NCI-H82 treated with DMSO at 0.1 percent for 48 hours (cell line): ENCODE data around the gene ZNF280B.

Experiments used
- DNase-seq: peaks from one replicate; lab custom pipeline; 2025; ENCODE audit not compliant: unreplicated experiment; lab: John Stamatoyannopoulos, UW

Gene ZNF280B, protein sequence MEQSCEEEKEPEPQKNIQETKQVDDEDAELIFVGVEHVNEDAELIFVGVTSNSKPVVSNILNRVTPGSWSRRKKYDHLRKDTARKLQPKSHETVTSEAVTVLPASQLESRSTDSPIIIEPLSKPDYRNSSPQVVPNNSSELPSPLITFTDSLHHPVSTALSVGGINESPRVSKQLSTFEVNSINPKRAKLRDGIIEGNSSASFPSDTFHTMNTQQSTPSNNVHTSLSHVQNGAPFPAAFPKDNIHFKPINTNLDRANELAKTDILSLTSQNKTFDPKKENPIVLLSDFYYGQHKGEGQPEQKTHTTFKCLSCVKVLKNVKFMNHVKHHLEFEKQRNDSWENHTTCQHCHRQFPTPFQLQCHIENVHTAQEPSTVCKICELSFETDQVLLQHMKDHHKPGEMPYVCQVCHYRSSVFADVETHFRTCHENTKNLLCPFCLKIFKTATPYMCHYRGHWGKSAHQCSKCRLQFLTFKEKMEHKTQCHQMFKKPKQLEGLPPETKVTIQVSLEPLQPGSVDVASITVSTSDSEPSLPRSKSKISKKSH

DNA sequence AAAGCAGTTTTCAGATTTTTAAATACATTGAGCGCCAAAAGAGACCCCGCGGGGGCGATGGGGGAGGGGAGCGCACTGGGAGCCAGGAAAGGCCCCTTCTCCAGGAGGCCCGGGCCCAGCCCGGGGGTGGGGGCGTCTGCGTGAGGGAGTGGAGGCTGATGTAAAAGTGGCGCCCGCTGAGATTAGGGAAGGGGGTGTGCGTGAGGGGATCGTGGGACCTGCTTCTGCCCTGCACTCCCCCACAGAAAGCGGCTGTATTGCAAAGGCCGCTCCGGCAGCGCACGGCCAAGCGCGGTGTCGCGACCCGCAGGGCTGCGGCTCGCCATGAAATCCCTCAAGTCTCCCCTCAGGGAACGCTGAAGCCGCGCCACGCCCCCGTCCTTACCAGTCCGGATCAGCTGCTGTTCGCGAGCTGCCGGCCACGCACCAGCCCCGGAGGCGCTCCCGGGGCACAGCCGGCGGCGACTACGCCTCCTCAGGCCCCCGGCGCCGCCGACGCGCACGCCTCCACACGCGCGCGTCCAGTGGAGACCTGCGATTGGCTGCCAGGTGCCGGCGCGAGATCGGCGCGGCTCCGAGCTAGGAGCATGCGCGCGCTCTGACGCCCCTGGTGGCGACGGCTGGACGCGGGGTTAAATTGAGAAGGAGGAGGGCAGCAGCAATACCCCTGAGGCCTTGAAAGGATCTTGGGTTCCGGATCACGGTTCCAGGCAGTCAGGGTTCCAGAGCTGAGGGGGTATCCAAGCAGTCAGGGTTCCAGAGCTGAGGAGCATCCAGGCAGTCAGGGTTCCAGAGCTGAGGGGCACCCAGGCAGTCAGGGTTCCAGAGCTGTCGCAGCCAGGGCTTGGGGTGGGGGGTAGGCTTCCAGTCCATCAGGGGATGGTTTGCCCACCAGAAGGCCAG is at the start of gene ZNF280B:
TSS of gene ZNF280B (minus strand) at position 469 of the 903 bp plus-strand sequence. CDS start 19,344 bp downstream, outside the sequence.
- peak; percentile 49 for DNase-seq

DNA sequence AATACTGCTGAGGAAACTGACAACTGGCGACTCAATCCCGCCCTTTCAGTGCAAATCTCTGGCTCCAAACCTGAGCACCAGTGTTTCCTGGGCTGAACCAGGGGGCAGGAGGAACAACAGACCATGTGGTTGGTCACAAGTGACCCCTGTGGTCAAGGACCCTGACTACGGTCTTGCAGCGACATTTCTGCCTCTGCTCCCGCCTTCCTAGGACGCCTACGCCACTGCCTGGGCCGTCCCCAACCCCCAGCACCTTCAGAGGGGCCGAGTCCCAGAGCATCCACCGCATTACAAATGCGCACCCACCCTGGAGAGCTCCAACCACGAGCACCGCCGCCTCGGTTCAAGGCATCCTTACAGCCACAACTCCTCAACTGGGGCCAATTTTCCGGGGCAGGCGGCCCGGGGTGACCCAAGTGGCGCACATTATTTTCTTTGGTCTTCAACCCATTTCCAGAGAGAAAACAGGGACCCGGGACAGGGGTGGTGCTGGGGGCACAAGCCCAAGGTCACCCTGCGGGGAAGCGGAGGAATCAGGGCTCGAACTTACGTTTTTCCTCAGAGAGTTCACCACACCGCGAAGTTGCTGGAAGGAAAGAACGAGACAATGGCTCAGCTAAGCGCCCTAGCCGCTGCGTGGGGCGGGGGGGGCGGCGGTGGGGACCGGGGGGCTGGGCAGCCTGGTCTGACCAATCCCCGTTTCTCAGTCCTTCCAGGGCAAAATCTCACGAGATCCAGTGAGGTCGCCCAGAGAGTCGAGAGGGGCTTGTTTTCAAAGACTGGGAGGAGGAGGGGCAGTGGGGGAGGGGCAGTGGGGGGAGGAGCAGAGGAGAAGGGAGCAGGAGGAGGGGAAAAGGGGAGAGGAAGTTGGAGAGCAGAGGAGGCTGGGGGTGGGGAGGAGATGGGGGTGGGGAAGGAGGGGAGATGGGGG is 48.7 kb upstream of the ZNF280B start:
- peak; percentile 66 for DNase-seq

GRCh38 chr22:22556578-22556977 is 48.0 kb upstream of the ZNF280B start:
- no peak for DNase-seq

- DNase-seq: no peak
These were observed 47.1 kb upstream of the ZNF280B start for GRCh38 chr22:22555596-22555995.

DNA sequence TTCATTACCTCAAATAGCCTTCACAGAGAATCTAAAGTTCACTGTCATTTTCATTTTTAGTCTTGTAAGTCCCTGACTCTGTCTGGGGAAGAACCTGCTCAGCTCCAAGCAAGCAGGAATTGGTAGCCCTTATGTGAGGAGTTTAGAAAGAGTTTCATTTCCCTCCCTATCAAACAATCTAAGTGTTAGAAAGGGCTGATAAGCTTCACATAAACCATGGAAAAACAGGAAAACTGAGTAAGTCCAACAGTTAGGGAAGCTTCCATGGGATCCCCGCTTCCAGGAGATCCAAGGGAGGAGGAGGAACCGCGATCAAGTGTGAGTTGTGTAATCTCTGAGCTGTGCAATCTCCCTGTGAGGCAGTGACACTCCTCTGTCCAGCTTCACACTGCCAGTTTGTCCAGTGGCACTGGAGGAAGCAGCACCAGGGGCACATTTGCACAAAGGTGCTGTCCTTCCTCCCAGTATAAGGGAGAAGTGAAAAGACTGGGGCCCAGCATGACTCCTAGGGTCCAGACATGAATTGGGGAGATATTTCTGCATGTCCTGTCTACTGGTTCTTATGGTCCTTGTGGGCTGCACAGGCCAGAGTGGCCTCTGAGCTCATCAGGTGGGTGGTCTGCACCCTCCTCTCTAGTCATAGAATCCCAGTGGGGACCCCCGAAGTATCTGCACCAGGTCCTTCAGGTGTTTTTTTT is 46.2 kb upstream of the ZNF280B start:
- DNase-seq: no peak

GRCh38 chr22:22553735-22554586 is 45.4 kb upstream of the ZNF280B start:
- peak; percentile 32 for DNase-seq

DNA sequence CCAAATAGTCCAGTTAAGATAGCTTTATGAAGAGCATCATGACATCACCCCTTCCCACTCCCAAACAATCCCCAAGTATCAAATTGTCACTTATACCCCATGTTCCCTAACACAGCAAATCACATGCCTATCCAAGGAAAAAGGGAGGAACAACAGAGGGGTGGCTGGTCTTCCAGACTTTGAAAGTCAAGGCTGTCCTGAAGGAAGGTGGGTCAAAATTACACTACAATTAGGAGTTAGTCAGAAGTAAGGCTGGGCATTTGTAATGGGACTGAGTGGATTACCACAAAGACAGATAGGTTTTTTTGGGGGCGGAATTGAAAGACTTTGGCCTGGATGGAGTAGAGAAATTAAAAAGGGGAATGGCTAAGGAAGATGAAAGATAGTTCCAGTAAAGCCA is 44.6 kb upstream of the ZNF280B start:
- DNase-seq: no peak

GRCh38 chr22:22552630-22553029 is 44.1 kb upstream of the ZNF280B start:
- DNase-seq: peak; percentile 50

- DNase-seq: no peak
These were observed 42.4 kb upstream of the ZNF280B start for GRCh38 chr22:22550789-22551434.

GRCh38 chr22:22548910-22549309 is 40.4 kb upstream of the ZNF280B start:
- DNase-seq: no peak

DNA sequence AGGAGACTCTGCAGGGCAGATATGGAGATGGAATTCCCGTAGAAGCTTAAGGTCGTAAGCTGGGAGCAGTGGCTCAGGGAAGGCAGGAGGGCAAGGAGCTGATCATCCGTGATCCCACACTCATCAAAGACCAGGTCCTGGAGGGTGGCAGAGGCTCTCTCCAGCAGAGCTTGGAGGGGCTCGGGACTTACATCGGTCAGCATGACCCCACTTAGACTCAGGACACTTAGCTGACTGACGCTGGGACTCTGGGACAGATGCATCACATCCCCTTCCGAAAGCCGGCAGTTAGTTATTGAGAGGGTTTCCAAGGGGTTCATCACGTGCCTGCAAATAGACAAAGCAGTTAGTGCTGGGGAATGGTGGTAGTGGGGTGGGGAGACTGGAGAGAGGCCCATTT is 39.8 kb upstream of the ZNF280B start:
- no peak for DNase-seq

DNA sequence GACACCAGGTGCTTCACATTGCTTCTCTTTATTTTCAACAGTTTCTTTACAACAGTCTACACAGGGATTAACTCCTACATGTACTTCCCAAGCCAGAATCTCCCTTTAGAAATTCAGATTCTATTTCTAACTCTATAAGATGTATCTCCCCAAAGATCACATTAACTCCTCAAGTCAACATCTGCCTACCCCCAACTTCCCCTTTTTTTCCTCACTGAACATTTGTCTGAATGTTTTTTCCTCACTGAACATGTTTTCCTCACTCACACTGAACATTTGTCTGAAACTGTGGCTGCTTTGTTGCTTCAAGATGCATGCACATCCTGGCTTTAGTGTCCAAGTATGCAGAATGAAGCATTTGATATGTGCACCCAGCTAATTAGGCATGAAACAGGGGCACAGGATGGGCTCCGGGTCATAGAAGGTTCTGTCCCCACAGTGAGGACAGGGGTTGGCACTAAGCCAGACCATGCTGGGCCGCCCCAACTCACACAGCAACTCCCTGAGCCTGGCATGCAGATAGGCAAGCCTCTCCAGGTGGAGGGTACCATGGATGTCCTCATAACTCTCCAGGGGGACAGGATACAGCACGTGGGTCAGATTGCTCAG is 39.3 kb upstream of the ZNF280B start:
- DNase-seq: no peak

- DNase-seq: no peak
These were observed 38.7 kb upstream of the ZNF280B start for GRCh38 chr22:22547226-22547625.

DNA sequence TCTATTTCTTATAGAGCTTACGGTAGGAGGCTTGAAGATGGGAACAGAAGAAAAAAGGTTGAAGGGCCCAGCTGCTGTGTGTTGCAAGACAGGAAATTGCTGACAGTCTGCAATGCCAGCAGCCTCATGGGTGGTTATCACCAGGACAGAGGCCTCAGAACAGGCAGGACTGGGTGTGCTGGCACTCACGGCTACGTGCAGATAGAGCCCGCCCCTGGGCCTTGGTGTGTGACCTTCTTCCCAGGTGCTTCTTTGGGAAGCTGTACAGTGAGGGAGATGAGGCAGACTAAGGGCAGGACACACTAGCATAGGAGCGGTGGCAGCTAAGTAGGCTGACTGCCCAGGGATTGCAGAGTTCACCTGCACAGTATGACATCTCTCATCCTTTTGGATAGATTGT is 37.9 kb upstream of the ZNF280B start:
- DNase-seq: no peak

- DNase-seq: no peak
These were observed 36.5 kb upstream of the ZNF280B start for GRCh38 chr22:22545084-22545483.

- no peak for DNase-seq
These were observed 29.9 kb upstream of the ZNF280B start for GRCh38 chr22:22538226-22538989.

DNA sequence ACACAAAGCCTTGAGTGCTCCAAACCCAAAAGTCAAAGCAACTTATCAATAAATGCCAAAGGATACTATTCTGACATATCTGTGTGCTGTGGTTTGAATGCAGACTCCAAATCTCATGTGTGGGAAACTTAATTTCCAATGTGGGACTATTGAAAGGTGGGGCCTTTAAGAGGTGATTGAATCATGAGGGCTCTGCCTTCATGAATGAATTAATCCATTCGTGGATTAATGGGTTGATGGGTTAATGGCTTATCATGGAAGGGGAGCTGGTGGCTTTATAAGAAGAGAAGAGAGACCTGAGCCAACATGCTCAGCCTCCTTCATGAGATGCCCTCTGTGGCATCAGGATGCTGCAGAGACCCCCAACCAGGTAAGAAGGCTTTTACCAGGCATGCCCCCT is 28.4 kb upstream of the ZNF280B start:
- no peak for DNase-seq
